HT-29 (cell line): ENCODE results near the gene NPAS3. TPM values are rescaled to one million over a fixed set of nuclear protein-coding genes. Genes with fewer than 3 reads are reported as not detected.

Experiments used
- DNase-seq: peaks from one replicate; pipeline ENCODE4 v3.0.0-alpha.2; 2015; ENCODE audit warnings: low spot score
- total RNA-seq: library from RNA; depleted of rRNA; stranded (reverse); fragments of >200 nt; shearing (Covaris generic); gene quantifications from 2 replicates; pipeline ENCODE4 v1.2.3, GENCODE V29; 2014

The NPAS3 gene
- total RNA-seq, 1 experiment from 2014 or later = not detected

DNA sequence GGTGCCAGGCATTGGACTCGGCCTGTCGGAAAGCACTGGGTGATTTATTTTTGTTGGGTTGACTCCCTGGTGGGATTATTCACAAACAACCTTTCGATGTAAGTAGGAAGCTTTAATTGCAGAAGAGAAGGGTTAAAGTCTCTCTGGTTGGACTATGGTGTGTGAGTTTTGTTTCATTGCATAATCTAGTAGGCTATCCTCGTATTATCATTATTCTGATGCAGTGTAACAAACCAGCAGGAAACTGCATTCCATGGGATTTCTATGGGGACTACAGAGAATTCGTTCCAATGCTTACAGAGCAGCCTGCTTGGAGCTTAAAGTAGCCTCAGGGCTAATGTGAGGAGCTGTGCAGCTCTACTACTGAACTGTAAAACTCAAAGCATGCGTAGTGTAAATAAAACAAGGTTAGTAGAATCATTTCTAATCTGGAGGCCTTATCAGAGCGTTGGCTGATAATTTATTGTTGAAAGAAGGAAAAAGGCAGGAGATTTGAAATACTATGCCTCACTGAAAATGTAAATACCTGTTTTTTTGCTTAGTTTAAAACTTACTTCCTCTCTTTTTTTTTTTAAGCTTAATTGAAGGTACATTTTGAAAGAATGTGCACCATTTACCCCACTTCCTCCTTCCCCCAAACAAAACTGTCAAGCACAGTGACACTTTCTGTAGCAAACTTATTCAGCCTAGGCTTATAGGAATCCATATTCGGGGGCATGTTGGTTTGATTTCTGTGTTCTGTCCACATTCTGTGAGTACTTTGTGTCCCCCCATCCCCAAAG is 226.7 kb downstream of the NPAS3 start:
- no peak for DNase-seq

- DNase-seq = no peak
These were observed 227.2 kb downstream of the NPAS3 start for GRCh38 chr14:33165926-33166289.

DNA sequence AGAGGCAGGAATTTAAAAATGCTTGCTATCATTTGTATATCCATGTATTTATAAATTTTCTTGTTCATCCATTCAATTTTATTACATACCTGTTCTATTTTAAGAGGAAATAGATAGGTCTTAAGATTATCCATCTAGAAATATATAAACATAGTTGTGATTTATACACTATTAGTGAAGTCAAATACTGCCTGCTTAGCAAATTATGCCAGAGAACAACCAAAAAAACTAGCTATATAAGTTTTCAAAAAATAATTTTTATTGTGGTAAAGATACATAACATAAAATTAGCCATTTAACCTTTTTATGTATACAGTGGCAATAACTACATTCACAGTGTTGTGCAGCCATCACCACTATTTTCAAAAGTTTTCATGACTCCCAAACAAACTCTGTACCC is 237.3 kb downstream of the NPAS3 start:
- no peak for DNase-seq

DNA sequence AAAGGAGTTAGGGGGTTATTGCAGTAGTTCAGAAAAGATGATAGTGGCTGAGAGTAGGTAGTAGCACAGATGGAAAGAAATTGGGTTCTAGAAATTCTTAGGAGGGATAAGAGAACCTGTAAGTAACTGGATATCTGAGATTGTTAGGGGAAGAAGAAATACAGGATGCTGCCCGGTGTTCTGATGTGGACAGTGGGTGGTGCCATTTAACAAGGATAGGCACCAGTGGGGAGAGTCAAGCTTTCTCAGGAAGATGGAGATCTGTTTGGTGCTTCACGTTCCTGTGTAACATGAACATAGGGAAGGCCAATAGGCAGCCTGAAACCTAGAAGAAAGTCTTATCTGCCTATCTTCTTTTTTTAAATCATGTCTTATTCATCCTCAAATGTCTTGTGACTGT is 245.9 kb downstream of the NPAS3 start:
- peak; percentile 1 for DNase-seq

DNA sequence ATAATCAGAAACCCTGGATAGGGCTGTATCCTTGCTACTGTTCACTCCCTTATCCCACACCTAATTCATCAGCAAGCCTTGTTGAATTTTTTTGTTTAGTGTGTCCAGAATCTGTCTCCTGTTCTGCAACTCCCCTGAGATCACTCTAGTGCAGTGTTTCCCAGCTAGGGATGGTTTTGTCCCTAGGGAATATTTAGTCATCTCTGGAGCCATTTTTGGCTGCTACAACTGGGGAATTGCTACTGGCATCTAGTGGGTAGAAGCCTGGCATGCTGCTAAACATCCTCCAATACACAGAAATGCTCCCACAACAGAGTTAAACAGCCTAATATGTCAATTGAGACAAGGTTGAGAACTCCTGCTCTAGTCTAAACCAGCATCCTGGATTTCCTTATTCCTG is 248.0 kb downstream of the NPAS3 start:
- no peak for DNase-seq

GRCh38 chr14:33188880-33189279 is 250.2 kb downstream of the NPAS3 start:
- DNase-seq = no peak

- DNase-seq = no peak
These were observed 253.2 kb downstream of the NPAS3 start for GRCh38 chr14:33191855-33192254.

DNA sequence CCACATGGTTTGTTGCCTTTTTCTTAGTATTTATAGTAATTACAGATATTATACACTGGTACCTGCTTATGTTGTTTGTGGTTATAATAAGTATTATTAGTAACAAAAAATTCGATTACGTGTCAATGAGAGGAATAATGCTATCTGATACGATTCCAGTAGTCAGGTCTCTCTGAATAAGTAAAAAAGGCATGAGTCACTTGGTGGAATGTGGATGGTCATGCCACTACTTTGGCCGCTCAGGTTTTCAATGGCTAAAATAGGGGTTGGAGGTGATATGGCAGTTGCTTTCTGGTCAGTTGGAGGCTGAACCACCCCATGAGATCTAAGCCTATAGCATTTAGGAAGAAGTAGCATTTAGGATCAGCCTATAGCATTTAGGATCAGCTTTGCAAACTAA is 255.9 kb downstream of the NPAS3 start:
- DNase-seq = no peak

- no peak for DNase-seq
These were observed 260.0 kb downstream of the NPAS3 start for GRCh38 chr14:33198684-33199083.

GRCh38 chr14:33201116-33201515 is 262.4 kb downstream of the NPAS3 start:
- no peak for DNase-seq

GRCh38 chr14:33206981-33207380 is 268.3 kb downstream of the NPAS3 start:
- no peak for DNase-seq

- DNase-seq = no peak
These were observed 268.9 kb downstream of the NPAS3 start for GRCh38 chr14:33207467-33208017.

DNA sequence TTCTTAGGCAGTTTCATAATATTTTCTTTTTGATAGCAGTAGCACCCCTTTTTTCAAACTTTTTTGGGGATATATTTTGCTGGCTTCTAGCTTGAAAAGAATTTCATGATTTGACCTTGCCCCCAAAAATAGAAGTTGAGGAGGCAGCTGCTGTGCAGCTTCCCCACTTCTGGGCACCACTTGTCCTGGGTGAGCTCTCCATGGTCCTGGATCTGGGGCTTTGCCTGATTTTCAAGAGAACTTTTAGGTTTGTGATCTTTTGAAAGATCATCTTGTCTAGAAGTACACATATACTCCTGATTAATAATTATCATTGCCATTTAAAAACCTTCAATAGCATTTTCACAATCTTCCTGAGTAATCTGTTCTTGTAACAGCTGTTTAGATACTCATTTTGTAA is 271.6 kb downstream of the NPAS3 start:
- no peak for DNase-seq

- no peak for DNase-seq
These were observed 279.3 kb downstream of the NPAS3 start for GRCh38 chr14:33218026-33218425.

- DNase-seq = no peak
These were observed 281.3 kb downstream of the NPAS3 start for GRCh38 chr14:33219957-33220356.

- no peak for DNase-seq
These were observed 290.7 kb downstream of the NPAS3 start for GRCh38 chr14:33229269-33229929.

DNA sequence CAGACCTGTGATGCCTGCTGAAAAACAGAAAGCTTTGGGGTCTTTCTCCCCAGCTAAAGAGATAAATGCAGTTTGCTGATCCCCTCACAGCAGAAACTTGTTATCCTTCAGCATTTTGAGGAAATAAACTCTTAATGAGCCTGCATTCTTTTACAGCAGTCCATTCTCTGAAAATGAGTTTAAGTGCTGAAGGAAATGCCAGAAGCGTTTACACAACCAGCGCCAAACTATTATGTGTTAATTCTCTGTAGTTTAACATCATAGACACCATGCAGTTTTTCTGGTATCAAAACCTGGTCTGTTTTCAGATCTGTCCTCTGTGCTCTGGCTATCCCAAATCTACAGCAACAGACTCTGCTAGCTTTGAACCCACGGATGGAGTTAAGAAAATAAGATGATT is 291.3 kb downstream of the NPAS3 start:
- DNase-seq = no peak

GRCh38 chr14:33232031-33232430 is 293.4 kb downstream of the NPAS3 start:
- no peak for DNase-seq

- DNase-seq = no peak
These were observed 298.5 kb downstream of the NPAS3 start for GRCh38 chr14:33237115-33237740.

DNA sequence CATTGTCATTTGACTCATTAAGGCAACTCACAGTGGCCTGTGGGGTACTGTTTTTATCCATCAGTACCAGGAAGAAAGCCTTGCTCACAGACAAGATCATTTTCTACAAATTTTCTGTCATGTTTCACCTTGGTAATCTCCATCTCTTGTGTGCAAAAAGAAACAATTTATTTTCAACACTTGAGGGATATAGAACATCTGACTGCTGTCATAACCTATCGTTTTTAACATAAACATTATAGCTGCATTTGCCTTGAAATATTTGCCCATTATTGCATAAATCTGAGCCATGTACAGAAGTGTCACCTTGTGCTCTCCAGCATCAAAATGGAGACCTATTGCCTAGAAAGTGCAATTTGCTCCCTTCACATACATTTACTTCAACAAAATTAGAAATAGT is 300.8 kb downstream of the NPAS3 start:
- no peak for DNase-seq

- no peak for DNase-seq
These were observed 301.8 kb downstream of the NPAS3 start for GRCh38 chr14:33240466-33240865.

DNA sequence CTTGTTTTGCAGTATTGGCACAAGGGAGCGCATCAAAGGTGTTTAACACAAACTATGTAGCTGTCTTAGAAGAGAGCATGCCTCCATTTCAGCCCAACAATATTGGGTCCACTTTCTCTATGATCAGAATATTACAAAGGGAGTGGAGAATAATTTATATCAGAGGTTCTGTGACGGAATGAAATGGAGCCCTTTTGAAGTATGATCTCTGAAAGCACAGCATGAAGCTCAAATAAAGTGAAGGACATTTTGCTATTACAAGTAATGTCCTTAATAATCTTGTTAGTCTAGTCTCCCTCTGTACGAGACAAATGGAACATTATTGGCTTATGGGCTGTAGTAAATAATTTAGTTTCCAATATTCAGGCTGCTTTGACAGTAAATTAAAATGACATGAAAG is 302.7 kb downstream of the NPAS3 start:
- DNase-seq = no peak
